K562 (cell line): ENCODE results near the gene C2orf72. TPM values are rescaled to one million over a fixed set of nuclear protein-coding genes. Genes with fewer than 3 reads are reported as not detected.

Experiments
- ATAC-seq: fragments of 200-7000 bp; cut with Tn5 transposase; 3 replicates; pipeline ENCODE4 v1.9.1; 2020; ENCODE audit warnings: moderate library complexity
- BruUV-seq: library from RNA; stranded (reverse); fragments of 400-500 nt; replicated peaks from 2 replicates; lab custom pipeline; 2021; lab: Mats Ljungman, UMichigan
- CTCF ChIA-PET: fragments of 300-600 bp; formaldehyde crosslinking; extraction: SDS; loops from one replicate; lab custom pipeline; 2021; ENCODE audit warnings: low intra/inter-chr PET ratio; lab: Yijun Ruan, JAX
- POLR2A ChIA-PET: fragments of 300-600, 350-650 bp; sonication (Branson Sonifier 250); formaldehyde crosslinking; extraction: SDS; loops from one replicate; lab custom pipeline; 2021; ENCODE audit warnings: antibody characterized with exemption, inconsistent platforms; lab: Yijun Ruan, JAX
- DNase-seq, 4 experiments: peaks; one replicate each; pipeline versions ENCODE4 v3.0.0 to v3.0.0-alpha.2; 2011 to 2018; ENCODE audit warnings: low spot score in 3 of 4, mixed read lengths in 3 of 4; ENCODE audit errors: extremely low read depth in 1 of 4
- FAIRE-seq: peaks from 2 replicates; lab custom pipeline; 2011; peaks lifted over from hg19 to GRCh38; lab: Jason Lieb, UNC
- H2AFZ ChIP-seq: 2 replicates; pipeline ENCODE4 v1.6.0; 2011; ENCODE audit warnings: low read depth, low read length, control low read depth, inconsistent platforms
- H3K27ac ChIP-seq: fragments of 200-600 bp; 3 replicates; pipeline ENCODE4 v1.8.0; 2011; ENCODE audit warnings: low read depth, mild to moderate bottlenecking, control low read depth, inconsistent platforms, low read length, moderate library complexity, mixed read lengths; ENCODE audit errors: extremely low read depth
- H3K27me3 ChIP-seq, 2 experiments: fragments of 300-600 bp in 1 of 2; 2 replicates in 1 of 2; 3 replicates in 1 of 2; pipeline versions ENCODE4 v1.6.0 to v1.8.0; 2011; ENCODE audit warnings: inconsistent platforms in 2 of 2, low read length in 2 of 2, mild to moderate bottlenecking in 1 of 2, mixed read lengths in 1 of 2, moderate library complexity in 1 of 2; ENCODE audit not compliant: control insufficient read depth in 2 of 2, insufficient read depth in 2 of 2
- H3K36me3 ChIP-seq: fragments of 300-600 bp; 3 replicates; pipeline ENCODE4 v1.8.0; 2011; ENCODE audit warnings: mild to moderate bottlenecking, low read length, inconsistent platforms; ENCODE audit not compliant: control insufficient read depth, insufficient read depth
- H3K4me1 ChIP-seq, 2 experiments: fragments of 200-600 bp in 1 of 2; replicated peaks in 1 of 2; 2 replicates in 1 of 2; 3 replicates in 1 of 2; pipeline versions ENCODE4 v1.5.1 to v1.8.0; 2011; ENCODE audit warnings: inconsistent platforms in 2 of 2, low read length in 2 of 2, mild to moderate bottlenecking in 1 of 2, mixed read lengths in 1 of 2, moderate library complexity in 1 of 2; ENCODE audit not compliant: control insufficient read depth in 2 of 2, insufficient read depth in 2 of 2
- H3K4me2 ChIP-seq: 2 replicates; pipeline ENCODE4 v1.6.1; 2011; ENCODE audit warnings: low read length, control low read depth, inconsistent platforms, mixed read lengths; ENCODE audit not compliant: insufficient read depth
- H3K4me3 ChIP-seq: fragments of 200-600 bp; sonication (generic), shearing (Covaris generic); 2 replicates; pipeline ENCODE4 v1.5.1; 2016; ENCODE audit warnings: control low read depth, inconsistent platforms
- H3K79me2 ChIP-seq: fragments of 200-600 bp; 3 replicates; pipeline ENCODE4 v1.8.0; 2011; ENCODE audit warnings: low read length, inconsistent platforms; ENCODE audit not compliant: control insufficient read depth, insufficient read depth
- H3K9ac ChIP-seq, 2 experiments: 2 replicates each; pipeline versions ENCODE4 v1.6.0 to v1.6.1; 2011; ENCODE audit warnings: low read depth in 2 of 2, low read length in 2 of 2, control low read depth in 1 of 2, inconsistent platforms in 1 of 2, mild to moderate bottlenecking in 1 of 2, mixed read lengths in 1 of 2; ENCODE audit not compliant: insufficient read depth in 1 of 2
- H3K9me1 ChIP-seq: one replicate; pipeline ENCODE4 v1.6.0; 2011; ENCODE audit warnings: inconsistent platforms, mild to moderate bottlenecking, low read length, moderate library complexity; ENCODE audit not compliant: control insufficient read depth, insufficient read depth
- H3K9me3 ChIP-seq: replicated peaks from 2 replicates; pipeline ENCODE4 v1.5.1; 2011; ENCODE audit warnings: low read depth, low read length, inconsistent platforms; ENCODE audit not compliant: control insufficient read depth, insufficient read depth
- H4K20me1 ChIP-seq: replicated peaks from 2 replicates; pipeline ENCODE4 v1.6.1; 2011; ENCODE audit warnings: low read length, inconsistent platforms, mixed read lengths; ENCODE audit not compliant: control insufficient read depth, insufficient read depth
- ATF6 ChIP-seq: sonication (generic); formaldehyde crosslinking; IDR thresholded peaks from 2 replicates; pipeline ENCODE4 v1.4.0; 2020; ENCODE audit warnings: mild to moderate bottlenecking, missing genetic modification reagents
- HDAC2 ChIP-seq: fragments of 450-650 bp; IDR thresholded peaks from 2 replicates; pipeline ENCODE4 v1.6.1; 2016; ENCODE audit warnings: mild to moderate bottlenecking
- MEIS2 ChIP-seq: fragments of 450-650 bp; IDR thresholded peaks from 2 replicates; pipeline ENCODE4 v1.6.1; 2014; ENCODE audit warnings: mild to moderate bottlenecking; ENCODE audit not compliant: partially characterized antibody
- NFIC ChIP-seq: fragments of 450-650 bp; IDR thresholded peaks from 2 replicates; pipeline ENCODE4 v1.6.1; 2017; ENCODE audit warnings: mild to moderate bottlenecking, inconsistent platforms
- PCBP1 ChIP-seq: fragments of 200-400 bp; formaldehyde crosslinking; IDR thresholded peaks from 2 replicates; pipeline ENCODE4 v1.6.1; 2018; ENCODE audit warnings: mild to moderate bottlenecking, low read depth, low read length; ENCODE audit not compliant: poor library complexity, severe bottlenecking
- RAD21 ChIP-seq, 2 experiments: fragments of 250-450 bp in 1 of 2; fragments of 450-650 bp in 1 of 2; sonication (Bioruptor Pico) in 1 of 2; formaldehyde crosslinking in 1 of 2; IDR thresholded peaks in 1 of 2; conservative IDR thresholded peaks in 1 of 2; 2 replicates each; pipeline versions ENCODE4 v1.4.0 to v1.8.0; 2020 to 2022; ENCODE audit warnings: mild to moderate bottlenecking in 2 of 2, moderate library complexity in 1 of 2
- SMAD1 ChIP-seq: fragments of 150-350 bp; IDR thresholded peaks from 2 replicates; pipeline ENCODE4 v1.6.1; 2014; ENCODE audit warnings: low read length, low read depth; ENCODE audit not compliant: partially characterized antibody
- SMC3 ChIP-seq: conservative IDR thresholded peaks from 2 replicates; pipeline ENCODE4 v1.6.1; 2011; ENCODE audit warnings: low read depth, low read length, improper control_type of control experiment; ENCODE audit not compliant: insufficient read depth
- SRSF1 ChIP-seq: fragments of 200-400 bp; formaldehyde crosslinking; IDR thresholded peaks from 2 replicates; pipeline ENCODE4 v1.6.1; 2017; ENCODE audit warnings: mild to moderate bottlenecking, low read depth, low read length, moderate library complexity
- ZBTB17 ChIP-seq: fragments of 450-650 bp; formaldehyde crosslinking; IDR thresholded peaks from 2 replicates; pipeline ENCODE4 v1.4.0; 2020; ENCODE audit warnings: mild to moderate bottlenecking
- ZMIZ1 ChIP-seq, 2 experiments: fragments of 150-350 bp in 1 of 2; IDR thresholded peaks; 2 replicates each; pipeline ENCODE4 v1.6.1; 2012 to 2016; ENCODE audit warnings: low read depth in 2 of 2, low read length in 2 of 2, mild to moderate bottlenecking in 1 of 2, moderate library complexity in 1 of 2
- ZNF695 ChIP-seq: fragments of 450-650 bp; formaldehyde crosslinking; IDR thresholded peaks from 2 replicates; pipeline ENCODE4 v1.4.0; 2020; ENCODE audit warnings: mild to moderate bottlenecking, moderate library complexity
- WGBS: fragments of 100-300 bp; shearing (Covaris generic); methylation state at CpG from one replicate; pipeline ENCODE4 v1.1.6; 2016; ENCODE audit warnings: low coverage, mixed read lengths; ENCODE audit not compliant: insufficient coverage; ENCODE audit errors: missing lambda C conversion rate; 5-methylcytosine and 5-hydroxymethylcytosine counted together
- in situ Hi-C: fragments of 300-500 bp; cut with MboI; formaldehyde crosslinking; loops from 4 replicates; pipeline ENCODE4 v1.15.0; 2018; ENCODE audit warnings: inconsistent platforms, mixed read lengths
- intact Hi-C: fragments of 100-400 bp; cut with micrococcal nuclease; formaldehyde crosslinking; loops from 2 replicates; pipeline ENCODE4 v1.14.2; 2022
- polyA plus RNA-seq, 8 experiments: library from polyadenylated mRNA; depleted of rRNA in 4 of 8; stranded (reverse) in 5 of 8; unstranded in 3 of 8; fragments of >200 nt; fragmentation: Nextera tagmentation in 2 of 8; fragmentation: Illumina TruSeq in 1 of 8; extraction: Ambion mirVana in 2 of 8; extraction: Trizol in 1 of 8; gene quantifications; 2 replicates each; pipeline versions ENCODE4 v1.2.1 to v1.2.3, GENCODE V29; 2011 to 2014; ENCODE audit warnings: inconsistent platforms in 1 of 8, missing spikeins in 1 of 8
- total RNA-seq, 7 experiments: library from RNA; depleted of rRNA in 6 of 7; stranded (reverse); fragments of >200 nt in 6 of 7; fragmentation: Illumina TruSeq in 2 of 7; extraction: Trizol in 2 of 7; gene quantifications; 2 replicates each; pipeline versions ENCODE4 v1.2.1 to v1.2.3, GENCODE V29; 2011 to 2021; ENCODE audit warnings: low replicate concordance in 1 of 7
- TF ChIP-seq, protein P1 (sequence below): sonication (generic); formaldehyde crosslinking; IDR thresholded peaks from 2 replicates; pipeline ENCODE4 v1.8.0; 2022; ENCODE audit warnings: mild to moderate bottlenecking, missing genetic modification reagents, borderline replicate concordance

Gene C2orf72
- total and polyA plus RNA-seq, 9 of the 15 experiments (the other 6 are each of a cell fraction or from before 2014, with no cell fraction given) = 0.08 to 0.18 (median 0.11) TPM; not detected in 6

GRCh38 chr2:231047923-231048915 is 10.9 kb downstream of the C2orf72 start:
- in situ Hi-C loops (no loop called here), intact Hi-C loops (no loop called here)
- H3K27ac ChIP-seq = no peak overlapping the region
- WGBS = 2% methylated on average over 9 of the region's 10 CpGs
- no peaks in the 10 kb centered on the region for H3K9me1 ChIP-seq
- no peaks in the 10 kb centered on the region for H3K36me3 ChIP-seq
- H3K4me3 ChIP-seq = no peak overlapping the region
- ATAC-seq (no peak), FAIRE-seq (no peak), DNase-seq (no peak)
- no peak overlapping the region for H3K9ac ChIP-seq
- no peaks in the 10 kb centered on the region for H3K79me2 ChIP-seq
- ChIA-PET POLR2A (no interaction called here), CTCF (no interaction called here)
- no TSS peak for BruUV-seq
- peaks cover 0 to 11% of the 10 kb centered on the region in 2 experiments; a peak in 2 of 5 replicates for H3K4me1 ChIP-seq
- no peak overlapping the region for H3K4me2 ChIP-seq
- peaks cover 3 to 18% of the 10 kb centered on the region in 2 experiments; a peak in 3 of 5 replicates for H3K27me3 ChIP-seq
- H2AFZ ChIP-seq = no peak overlapping the region
- no peaks in the 10 kb centered on the region for H4K20me1 ChIP-seq
- no peaks in the 10 kb centered on the region for H3K9me3 ChIP-seq
- TF ChIP-seq ZMIZ1 (IDR thresholded peaks at IDR 0.05; ENCODE audit: low read depth in 2 of 2, low read length in 2 of 2) (no peak), SMC3 (no peak), RAD21 (CRISPR knock-in tag; conservative IDR thresholded peaks at IDR 0.05 in 1 of 2, IDR thresholded peaks at IDR 0.05 in 1 of 2) (no peak), SMAD1 (no peak), PCBP1 (no peak), ZNF695 (CRISPR knock-in tag) (no peak), SRSF1 (no peak), ZBTB17 (CRISPR knock-in tag) (no peak), MEIS2 (no peak), NFIC (no peak), HDAC2 (no peak), ATF6 (CRISPR knock-in tag) (no peak)
- TF ChIP-seq, protein P1, sequence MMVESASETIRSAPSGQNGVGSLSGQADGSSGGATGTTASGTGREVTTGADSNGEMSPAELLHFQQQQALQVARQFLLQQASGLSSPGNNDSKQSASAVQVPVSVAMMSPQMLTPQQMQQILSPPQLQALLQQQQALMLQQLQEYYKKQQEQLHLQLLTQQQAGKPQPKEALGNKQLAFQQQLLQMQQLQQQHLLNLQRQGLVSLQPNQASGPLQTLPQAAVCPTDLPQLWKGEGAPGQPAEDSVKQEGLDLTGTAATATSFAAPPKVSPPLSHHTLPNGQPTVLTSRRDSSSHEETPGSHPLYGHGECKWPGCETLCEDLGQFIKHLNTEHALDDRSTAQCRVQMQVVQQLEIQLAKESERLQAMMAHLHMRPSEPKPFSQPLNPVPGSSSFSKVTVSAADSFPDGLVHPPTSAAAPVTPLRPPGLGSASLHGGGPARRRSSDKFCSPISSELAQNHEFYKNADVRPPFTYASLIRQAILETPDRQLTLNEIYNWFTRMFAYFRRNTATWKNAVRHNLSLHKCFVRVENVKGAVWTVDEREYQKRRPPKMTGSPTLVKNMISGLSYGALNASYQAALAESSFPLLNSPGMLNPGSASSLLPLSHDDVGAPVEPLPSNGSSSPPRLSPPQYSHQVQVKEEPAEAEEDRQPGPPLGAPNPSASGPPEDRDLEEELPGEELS (CRISPR knock-in tag) = no peak
